Pons (tissue), 1 donor: ENCODE data around the gene SSTR3.

Source experiments
- DNase-seq: peaks from one replicate; pipeline ENCODE4 v3.0.0-alpha.2; 2016; ENCODE audit warnings: low spot score

The SSTR3 gene

GRCh38 chr22:37167176-37167980, 44.9 kb downstream of the SSTR3 start:
- no peak for DNase-seq

DNA sequence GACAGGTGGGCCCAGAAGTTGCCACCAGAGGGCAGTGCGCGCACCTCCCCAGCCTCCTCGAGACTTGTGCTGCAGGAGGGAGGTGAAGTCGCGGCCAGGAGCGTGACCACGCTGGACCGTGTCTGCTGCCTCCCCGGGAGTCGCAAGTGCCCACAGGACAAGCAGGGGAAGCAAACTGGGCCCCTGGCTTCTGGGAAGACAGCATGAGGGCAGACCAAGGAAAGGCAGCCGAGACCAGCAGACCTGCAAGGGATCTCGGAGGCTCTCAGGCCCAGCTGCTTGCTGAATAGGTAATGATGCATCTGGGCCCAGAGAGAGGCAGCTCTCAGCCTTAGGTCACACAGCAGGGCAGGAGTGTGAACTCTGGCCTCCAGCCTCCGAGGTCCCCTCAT, 45.6 kb downstream of the SSTR3 start:
- DNase-seq: peak; percentile 56

DNA sequence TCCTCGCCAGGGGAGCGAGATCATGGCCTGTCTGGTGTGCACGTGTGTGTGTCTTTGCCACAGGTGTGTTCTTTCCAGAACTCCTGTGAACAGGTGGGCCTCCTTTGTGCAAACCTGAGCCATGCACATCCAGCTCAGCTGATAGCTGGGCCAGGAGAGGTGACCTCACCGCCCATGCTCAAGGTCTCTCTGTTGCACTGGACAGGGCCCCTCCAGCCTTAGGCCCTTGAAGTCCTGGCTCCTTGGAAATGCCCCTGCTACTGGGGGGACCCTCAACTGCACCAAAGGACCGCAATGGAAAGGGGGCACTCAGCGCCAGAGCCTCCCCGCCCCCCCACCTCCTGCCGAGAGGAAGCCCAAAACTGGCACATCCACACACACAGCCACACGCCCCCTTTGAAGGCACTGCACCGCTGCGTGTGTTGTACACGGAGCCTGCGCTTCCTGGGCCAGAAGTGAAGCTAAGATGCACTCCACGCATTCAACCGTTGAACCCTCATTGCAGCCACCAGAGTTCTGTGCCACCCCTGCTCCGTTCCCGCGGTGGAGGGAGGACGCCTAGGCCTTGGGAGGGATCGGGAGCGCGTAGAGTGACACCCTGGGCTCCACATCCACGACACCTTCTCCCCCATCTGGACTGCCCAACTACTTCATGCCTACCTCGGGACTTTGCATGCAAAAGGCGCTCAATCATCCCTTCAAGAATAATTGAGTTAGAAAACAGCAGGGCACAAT, 46.2 kb downstream of the SSTR3 start:
- DNase-seq: no peak

DNA sequence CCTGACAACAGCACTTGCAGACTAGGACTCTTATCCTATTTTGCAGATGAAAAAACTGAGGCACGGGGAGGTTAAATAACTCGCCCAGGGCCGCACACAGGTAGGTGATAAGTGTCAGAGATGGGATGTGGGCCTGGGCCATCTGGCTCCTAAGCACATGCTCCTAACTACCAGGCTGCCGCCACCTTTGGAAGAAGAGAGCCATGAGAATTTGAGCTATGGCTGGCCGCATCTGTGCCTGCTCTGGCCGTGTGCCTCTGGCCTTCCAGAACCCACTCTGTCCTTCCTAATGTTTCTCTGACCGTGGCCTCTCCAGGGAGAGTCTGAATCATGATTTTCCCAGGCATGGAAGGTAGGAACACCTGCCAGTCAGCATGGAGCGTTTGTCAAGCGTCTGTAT, 47.2 kb downstream of the SSTR3 start:
- DNase-seq: no peak

DNA sequence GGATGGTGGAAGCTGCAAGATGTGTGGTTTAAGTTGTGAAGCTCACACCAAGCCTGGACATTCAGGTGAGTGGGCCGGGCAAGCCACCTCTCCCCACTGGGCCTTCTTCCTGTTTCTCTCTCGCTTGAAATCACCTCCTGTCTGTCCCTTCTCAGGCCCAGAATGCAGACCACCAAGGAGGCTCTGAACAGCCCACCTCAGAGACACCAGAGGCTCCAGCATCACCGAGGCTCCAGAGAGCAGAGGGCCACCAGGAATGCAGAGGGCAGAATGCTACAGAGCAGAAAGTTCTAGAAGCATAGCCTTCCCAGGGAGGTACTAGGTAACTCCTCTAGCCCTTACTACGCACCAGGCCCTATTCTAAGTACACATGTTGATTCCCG, 47.8 kb downstream of the SSTR3 start:
- DNase-seq: no peak

DNA sequence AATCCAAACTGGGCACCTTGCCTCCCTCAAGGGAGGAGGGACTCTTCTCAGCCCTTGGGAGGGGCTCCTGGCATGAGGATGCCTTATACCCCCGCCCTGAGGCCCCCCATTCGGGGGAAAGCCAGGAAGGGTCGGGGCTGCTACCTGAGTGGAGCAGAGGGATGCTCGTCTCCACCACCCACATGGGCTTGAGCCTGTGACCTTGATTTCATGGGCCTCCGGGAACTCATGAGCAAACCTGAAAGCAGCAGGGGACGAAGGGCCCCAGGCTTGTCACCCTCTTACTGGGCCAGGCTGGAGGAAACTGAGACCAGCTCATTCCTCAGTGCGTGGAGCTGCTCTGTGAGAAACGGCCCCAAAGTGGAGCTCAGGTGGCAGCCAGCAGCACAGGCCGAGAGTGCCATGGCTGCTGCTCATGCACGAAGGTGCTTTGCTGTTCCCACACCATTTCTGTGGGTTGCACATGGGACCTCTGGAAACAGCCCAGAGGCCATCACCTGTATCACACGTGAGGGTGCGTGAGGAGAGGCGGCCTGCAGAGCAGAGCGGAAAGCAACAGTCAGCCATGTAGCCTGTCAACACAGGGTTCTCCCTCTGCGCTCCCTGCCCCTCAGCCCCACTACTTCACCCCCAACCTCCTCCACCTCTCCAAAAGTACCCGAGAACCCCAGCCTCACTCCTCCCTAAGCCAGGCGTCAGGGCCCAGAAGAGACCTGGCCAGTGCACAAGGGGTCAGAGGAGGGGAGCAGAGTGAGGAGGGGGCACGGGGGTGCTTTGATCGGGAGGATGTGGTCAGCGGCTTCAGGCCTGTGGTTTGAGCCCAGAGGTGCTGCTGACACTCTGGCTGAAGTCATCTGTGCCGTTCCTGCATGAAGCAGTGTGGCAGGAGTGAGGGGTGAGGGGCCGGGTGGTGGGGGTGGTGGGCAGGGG, 48.4 kb downstream of the SSTR3 start:
- DNase-seq: no peak

- DNase-seq: no peak
Measured at GRCh38 chr22:37163096-37163489, 49.2 kb downstream of the SSTR3 start.

DNA sequence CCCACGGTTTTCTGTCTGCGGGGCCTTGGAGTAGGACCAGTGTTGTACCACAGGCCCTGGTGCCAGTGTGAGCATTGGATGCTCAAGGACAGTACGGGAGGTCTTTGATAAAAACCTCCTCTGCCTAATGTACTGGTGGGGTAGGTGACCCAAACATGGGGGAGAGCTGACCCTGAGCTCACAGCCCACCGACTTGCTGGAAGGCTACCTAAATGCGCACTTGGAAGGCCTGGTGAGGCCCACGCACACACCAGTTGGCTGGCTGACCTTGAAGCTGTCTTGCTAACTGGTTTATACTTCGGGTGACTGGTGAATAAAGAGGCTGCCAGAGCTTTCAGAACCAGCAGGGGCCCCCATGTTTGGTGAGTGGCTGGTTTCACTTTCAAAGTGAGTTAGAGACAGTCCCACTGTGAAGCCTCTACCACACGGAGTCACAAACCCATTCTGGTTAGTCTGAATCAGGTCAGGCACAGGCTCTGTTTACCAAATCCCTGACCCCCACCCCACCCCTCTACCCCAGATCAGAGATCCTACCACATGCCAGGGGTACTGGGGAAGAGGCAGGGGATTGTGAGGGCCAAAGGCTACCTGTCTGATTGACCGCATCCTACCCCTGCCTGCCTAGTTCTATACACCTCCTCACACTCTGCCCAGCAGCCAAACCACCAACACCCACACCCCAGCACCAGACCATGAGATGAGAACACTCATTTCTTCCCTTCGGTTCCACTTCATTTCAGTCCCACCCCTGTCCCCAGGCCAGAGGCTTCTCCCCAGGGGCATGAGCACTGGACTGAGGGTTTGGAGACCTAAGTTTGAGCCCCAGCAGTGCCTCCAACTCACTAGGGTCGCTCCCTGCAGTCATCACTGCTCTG, 49.8 kb downstream of the SSTR3 start:
- no peak for DNase-seq

GRCh38 chr22:37161443-37161842, 50.8 kb downstream of the SSTR3 start:
- no peak for DNase-seq

- DNase-seq: no peak
Measured at GRCh38 chr22:37160027-37160426, 52.2 kb downstream of the SSTR3 start.

DNA sequence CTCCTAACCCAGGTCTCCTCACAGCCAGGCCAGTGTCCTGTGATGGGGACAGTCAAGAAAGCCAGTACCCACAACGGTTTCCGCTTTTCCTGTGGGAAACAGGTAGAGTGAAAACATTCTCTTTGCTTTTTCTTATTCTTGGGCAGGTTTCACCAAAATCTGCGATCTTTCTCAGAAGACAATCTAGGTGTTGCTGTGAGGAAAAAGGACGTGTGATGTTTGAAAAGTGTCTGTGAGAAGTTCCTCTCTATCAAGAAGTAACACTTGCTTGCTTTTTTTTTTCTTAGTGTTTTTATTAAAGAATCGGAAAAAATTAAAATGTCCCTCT, 53.4 kb downstream of the SSTR3 start:
- no peak for DNase-seq

DNA sequence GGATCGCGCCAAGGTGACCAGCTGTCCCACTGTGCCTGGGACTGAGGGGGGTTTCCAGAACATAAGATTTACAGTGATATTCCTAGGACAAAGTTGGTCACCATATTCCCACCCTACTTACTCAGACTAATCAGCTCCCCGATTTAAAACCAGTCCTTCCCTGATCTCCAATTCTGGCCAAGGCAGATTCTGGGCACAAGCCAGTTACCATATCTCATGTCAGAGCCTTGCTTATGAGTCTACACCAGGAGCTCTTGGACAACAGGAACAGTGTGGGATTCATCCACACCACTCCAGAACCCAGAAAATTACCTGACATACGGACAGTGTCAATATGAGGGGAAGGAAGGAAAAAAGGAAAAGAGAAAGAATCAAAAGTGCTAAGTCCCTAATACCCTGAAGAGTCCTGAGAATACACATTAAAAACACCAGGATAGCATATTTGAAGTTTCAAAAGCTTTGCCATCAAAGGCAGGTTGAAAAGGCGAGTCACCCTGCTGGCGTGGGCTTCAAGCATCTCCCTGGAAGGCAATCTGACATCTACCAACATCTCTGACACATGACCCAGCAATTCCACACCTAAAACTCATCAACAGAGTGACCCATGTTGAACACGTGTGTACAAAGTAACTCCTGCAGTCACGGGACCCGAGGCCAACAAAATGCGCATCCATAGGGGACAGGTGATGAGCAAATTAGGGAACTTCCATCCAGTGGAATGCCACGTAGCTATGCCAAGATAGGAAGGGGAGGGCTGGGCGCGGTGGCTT, 54.6 kb downstream of the SSTR3 start:
- no peak for DNase-seq

DNA sequence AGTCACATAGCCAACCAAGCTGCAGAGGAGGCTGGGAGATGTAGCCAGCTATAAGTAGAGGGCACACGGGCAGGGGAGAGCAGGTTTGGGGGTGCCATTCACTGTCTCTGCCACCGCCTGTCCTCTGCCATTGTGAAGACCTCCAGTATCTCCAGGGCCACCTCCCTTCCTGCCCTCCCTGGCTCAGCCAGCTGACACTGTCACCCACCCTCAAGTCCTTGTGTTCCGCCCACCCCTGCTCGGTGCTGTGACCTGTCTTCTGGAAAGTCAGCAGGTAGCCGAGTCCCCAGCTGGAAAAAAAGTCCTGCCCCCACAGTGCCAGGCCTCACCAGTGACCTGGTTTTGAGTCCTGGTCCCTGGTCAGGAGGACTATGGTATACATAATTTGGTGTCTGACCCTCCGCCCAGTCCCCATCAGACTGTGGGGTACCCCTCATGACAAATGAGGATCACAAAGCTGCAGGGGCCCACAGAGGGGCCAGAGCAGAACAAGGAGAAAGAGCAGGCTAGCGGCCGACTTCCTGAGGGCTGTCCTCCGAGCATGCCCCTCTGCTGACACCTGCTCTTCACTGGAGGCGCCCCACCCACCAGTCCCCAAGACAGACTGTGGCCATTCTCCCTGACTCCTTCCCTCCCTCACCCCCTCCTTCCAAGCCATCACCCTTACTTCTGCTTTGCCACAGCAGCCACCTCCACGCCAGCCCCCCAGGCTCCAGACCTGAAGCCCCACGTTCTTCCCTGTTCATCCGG, 55.4 kb downstream of the SSTR3 start:
- no peak for DNase-seq

- no peak for DNase-seq
Measured at GRCh38 chr22:37155971-37156370, 56.3 kb downstream of the SSTR3 start.

GRCh38 chr22:37154925-37155712, 57.2 kb downstream of the SSTR3 start:
- no peak for DNase-seq
